ENCODE data around the gene R3HDM2.
"Not testable (repeated sequence)": the region's sequence is repeated elsewhere in the genome, so short reads cannot be mapped to it uniquely, and the experiment has no call there.

R3HDM2 gene

GRCh38 chr12:57276935-57277563, 153.8 kb downstream of the R3HDM2 start:
- TF ChIP-seq CTCF (IDR thresholded peaks at IDR 0.05; ENCODE audit: extremely low read depth, insufficient read depth, missing control alignments), result peak; percentile 33
- DNase-seq (ENCODE audit: low spot score), result no peak
- in situ Hi-C loops (cut with MboI; ENCODE audit: low pct_unique_long_range_greater_than_20kb, low sequenced_read_pairs, unreplicated experiment), result no loop called here

DNA sequence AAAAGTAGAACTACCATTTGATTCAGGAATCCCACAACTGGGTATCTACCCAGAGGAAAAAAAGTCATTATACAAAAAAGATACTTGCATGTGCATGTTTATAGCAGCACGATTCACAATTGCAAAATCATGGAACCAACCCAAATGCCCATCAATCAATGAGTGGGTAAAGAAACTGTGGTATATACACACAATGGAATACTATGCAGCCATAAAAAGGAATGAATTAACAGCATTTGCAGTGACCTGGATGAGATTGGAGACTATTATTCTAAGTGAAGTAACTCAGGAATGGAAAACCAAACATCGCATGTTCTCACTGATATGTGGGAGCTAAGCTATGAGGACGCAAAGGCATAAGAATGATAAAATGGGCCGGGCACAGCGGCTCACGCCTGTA, 154.6 kb downstream of the R3HDM2 start:
- in situ Hi-C loops (cut with MboI; ENCODE audit: low pct_unique_long_range_greater_than_20kb, low sequenced_read_pairs, unreplicated experiment); DNase-seq (ENCODE audit: low spot score): not testable (repeated sequence)

DNA sequence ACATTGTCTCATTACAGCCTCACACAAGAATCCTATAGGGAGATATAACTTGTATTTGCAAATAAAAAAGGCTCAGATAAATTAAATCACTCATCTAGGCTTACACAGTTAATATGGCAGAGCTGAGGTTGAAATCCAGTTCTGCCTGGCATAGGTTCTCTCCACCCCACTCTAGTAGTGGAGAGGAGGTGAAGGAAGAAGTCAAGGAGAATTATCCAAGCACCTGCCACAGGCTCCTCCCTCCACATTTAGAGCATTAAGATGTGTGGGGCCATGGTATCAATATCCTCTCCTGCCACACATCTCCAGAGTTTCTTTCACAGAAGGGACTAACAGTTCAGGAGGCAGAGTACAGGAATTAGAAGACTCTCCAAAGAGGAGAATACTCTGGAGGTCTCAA, 157.3 kb downstream of the R3HDM2 start:
- in situ Hi-C loops (cut with MboI; ENCODE audit: low pct_unique_long_range_greater_than_20kb, low sequenced_read_pairs, unreplicated experiment), result no loop called here
- no peak for TF ChIP-seq CTCF (IDR thresholded peaks at IDR 0.05; ENCODE audit: extremely low read depth, insufficient read depth, missing control alignments)
- DNase-seq (ENCODE audit: low spot score), result no peak

- no peak for TF ChIP-seq CTCF (IDR thresholded peaks at IDR 0.05; ENCODE audit: extremely low read depth, insufficient read depth, missing control alignments)
- in situ Hi-C loops (cut with MboI; ENCODE audit: low pct_unique_long_range_greater_than_20kb, low sequenced_read_pairs, unreplicated experiment), result no loop called here
- DNase-seq (ENCODE audit: low spot score), result no peak
These were observed 158.3 kb downstream of the R3HDM2 start for GRCh38 chr12:57272337-57273151.

- no peak for DNase-seq (ENCODE audit: low spot score)
- in situ Hi-C loops (cut with MboI; ENCODE audit: low pct_unique_long_range_greater_than_20kb, low sequenced_read_pairs, unreplicated experiment), result no loop called here
These were observed 159.8 kb downstream of the R3HDM2 start for GRCh38 chr12:57270966-57271470.

DNA sequence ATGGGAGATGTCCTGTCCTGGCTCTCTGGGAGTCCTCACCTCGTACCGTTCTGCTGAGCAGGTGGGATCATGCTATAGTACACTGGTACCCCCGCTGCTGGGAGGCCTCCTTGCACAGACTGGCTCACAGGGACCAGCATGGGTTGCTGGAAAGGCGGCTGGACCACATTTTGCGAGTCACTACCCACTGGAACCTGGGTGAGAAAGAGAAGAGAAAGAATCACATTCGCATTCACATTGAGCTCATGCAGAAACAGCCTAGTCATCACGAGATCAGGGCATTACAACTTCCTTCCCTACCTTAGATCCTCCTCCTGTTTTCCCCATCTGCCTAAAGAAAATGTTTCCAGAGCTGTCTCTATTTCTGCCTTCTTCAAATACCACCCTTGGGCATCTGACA, 162.6 kb downstream of the R3HDM2 start:
- no peak for TF ChIP-seq CTCF (IDR thresholded peaks at IDR 0.05; ENCODE audit: extremely low read depth, insufficient read depth, missing control alignments)
- DNase-seq (ENCODE audit: low spot score), result no peak
- in situ Hi-C loops (cut with MboI; ENCODE audit: low pct_unique_long_range_greater_than_20kb, low sequenced_read_pairs, unreplicated experiment), result loop anchor here (10.0 kb wide), 1 partner anchor 187 kb away; the partner anchor contains the start of genes GLI1 and INHBE

More at GRCh38 chr12:57270966-57271470, 159.8 kb downstream of the R3HDM2 start:
- no peak for TF ChIP-seq CTCF (IDR thresholded peaks at IDR 0.05; ENCODE audit: extremely low read depth, insufficient read depth, missing control alignments)

- in situ Hi-C loops (cut with MboI; ENCODE audit: low pct_unique_long_range_greater_than_20kb, low sequenced_read_pairs, unreplicated experiment), result loop anchor here (10.0 kb wide), 1 partner anchor 188 kb away; the partner anchor contains the start of genes GLI1 and INHBE
- TF ChIP-seq CTCF (IDR thresholded peaks at IDR 0.05; ENCODE audit: extremely low read depth, insufficient read depth, missing control alignments), result no peak
- DNase-seq (ENCODE audit: low spot score), result no peak
These were observed 164.2 kb downstream of the R3HDM2 start for GRCh38 chr12:57266681-57267080.
